Cardiac muscle cell (in vitro differentiated cells and primary cell): ENCODE measurements around the gene CAPS. TPM values are rescaled to one million over a fixed set of nuclear protein-coding genes. Genes with fewer than 3 reads are reported as not detected.
"Not testable (repeated sequence)": the region's sequence is repeated elsewhere in the genome, so short reads cannot be mapped to it uniquely, and the experiment has no call there.

Experiments used
- DNase-seq, 2 donors: peaks; one replicate each; pipeline versions ENCODE4 v3.0.0 to v3.0.0-alpha.2; 2010 to 2017; ENCODE audit warnings: low read depth in 1 of 2, low spot score in 1 of 2
- H3K27ac ChIP-seq: fragments of 200-600 bp; sonication (generic); 2 replicates; pipeline ENCODE4 v1.5.1; 2016
- H3K27me3 ChIP-seq: fragments of 200-600 bp; sonication (generic); 2 replicates; pipeline ENCODE4 v1.6.0; 2016; ENCODE audit warnings: control low read depth
- H3K36me3 ChIP-seq: fragments of 200-600 bp; sonication (generic); 2 replicates; pipeline ENCODE4 v1.5.1; 2016; ENCODE audit warnings: control low read depth
- H3K4me1 ChIP-seq: fragments of 200-600 bp; sonication (generic); 2 replicates; pipeline ENCODE4 v1.8.1; 2017; ENCODE audit warnings: low read depth, mild to moderate bottlenecking, mixed run types
- H3K4me3 ChIP-seq: fragments of 200-600 bp; sonication (generic); 2 replicates; pipeline ENCODE4 v1.5.1; 2016; ENCODE audit warnings: mild to moderate bottlenecking
- H3K9me3 ChIP-seq: fragments of 200-600 bp; sonication (generic); 2 replicates; pipeline ENCODE4 v1.5.1; 2017; ENCODE audit warnings: low read depth, mild to moderate bottlenecking, control low read depth
- CTCF ChIP-seq: IDR thresholded peaks from 2 replicates; pipeline ENCODE4 v1.5.1; 2012; ENCODE audit warnings: low read depth, mild to moderate bottlenecking, low read length
- polyA plus RNA-seq: library from polyadenylated mRNA; unstranded; fragments of >200 nt; fragmentation: Nextera tagmentation; extraction: Ambion mirVana; gene quantifications from 2 replicates; pipeline ENCODE4 v1.2.1, GENCODE V29; 2016
- total RNA-seq: library from RNA; depleted of rRNA; stranded (reverse); fragments of >200 nt; gene quantifications from 2 replicates; pipeline ENCODE4 v1.2.3, GENCODE V29; 2016

CAPS gene
- total and polyA plus RNA-seq, 2 experiments from 2014 or later, result 14.1 to 23.6 TPM

DNA sequence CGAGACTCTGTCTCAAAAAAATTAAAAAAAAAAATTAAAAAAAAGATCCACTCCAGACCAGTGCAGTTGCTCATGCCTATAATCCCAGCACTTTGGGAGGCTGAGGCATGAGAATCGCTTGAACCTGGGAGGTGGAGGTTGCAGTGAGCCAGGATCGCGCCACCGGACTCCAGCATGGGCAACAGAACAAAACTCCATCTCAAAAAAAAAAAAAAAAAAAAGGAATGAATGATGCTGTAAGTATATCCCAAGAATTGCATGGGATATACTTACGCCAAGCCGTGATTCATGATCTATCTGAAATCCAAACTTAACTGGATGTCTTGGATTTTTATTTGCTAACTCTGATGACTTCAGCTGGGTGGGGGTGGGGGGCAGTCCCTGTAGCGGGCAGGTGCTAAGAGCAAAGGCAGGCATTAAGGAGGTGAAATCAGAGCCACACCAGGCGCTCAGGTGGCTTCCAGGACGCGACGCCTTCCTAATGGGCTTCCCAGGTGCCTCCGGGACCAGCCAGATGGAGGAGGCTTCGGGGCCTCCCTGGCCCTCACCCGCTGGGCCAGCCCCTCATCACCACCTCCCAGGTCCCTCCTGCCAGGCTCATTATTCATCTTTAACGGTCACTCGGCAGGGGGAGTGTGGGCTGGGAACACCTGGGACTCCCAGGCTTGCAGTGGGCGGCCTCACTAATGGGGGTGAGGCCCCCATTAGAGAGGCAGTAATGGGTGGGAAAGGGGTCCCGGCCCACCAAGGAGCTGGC is 32.3 kb upstream of the CAPS start:
- H3K4me3 ChIP-seq, result no peak overlapping the region
- H3K4me1 ChIP-seq, result peaks cover 9% of the 10 kb centered on the region
- peak overlapping the region; percentile 78 for H3K27ac ChIP-seq
- no peak for TF ChIP-seq CTCF
- DNase-seq, result no peak
- H3K9me3 ChIP-seq, result no peaks in the 10 kb centered on the region
- no peaks in the 10 kb centered on the region for H3K36me3 ChIP-seq
- no peaks in the 10 kb centered on the region for H3K27me3 ChIP-seq

DNA sequence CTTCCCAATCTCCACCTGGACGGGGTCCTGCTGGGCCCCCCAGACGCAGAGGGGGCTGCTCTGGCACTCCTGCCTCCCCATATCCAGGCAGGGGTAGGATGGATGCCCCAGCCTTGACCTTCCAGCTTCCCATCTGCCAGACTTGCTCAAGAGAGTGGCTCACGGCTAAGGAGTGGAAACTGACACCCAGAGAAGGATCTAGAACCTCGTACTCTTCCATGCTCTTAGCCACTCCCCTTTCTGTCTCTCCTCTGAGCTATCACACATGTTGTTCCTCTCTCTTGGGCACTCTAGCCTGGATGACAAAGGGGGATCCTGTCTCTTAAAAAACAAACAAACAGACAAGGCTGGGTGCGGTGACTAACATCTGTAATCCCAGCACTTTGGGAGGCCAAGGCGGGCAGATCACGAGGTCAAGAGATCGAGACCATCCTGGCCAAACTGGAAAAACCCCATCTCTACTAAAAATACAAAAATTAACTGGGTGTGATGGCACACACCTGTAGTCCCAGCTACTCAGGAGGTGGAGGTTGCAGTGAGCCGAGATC is 31.6 kb upstream of the CAPS start:
- H3K4me1 ChIP-seq, result peaks cover 8% of the 10 kb centered on the region
- no peak overlapping the region for H3K4me3 ChIP-seq
- no peaks in the 10 kb centered on the region for H3K27me3 ChIP-seq
- H3K9me3 ChIP-seq, result no peaks in the 10 kb centered on the region
- H3K27ac ChIP-seq, result peak overlapping the region; percentile 78
- TF ChIP-seq CTCF, result no peak
- DNase-seq, result no peak
- H3K36me3 ChIP-seq, result no peaks in the 10 kb centered on the region

DNA sequence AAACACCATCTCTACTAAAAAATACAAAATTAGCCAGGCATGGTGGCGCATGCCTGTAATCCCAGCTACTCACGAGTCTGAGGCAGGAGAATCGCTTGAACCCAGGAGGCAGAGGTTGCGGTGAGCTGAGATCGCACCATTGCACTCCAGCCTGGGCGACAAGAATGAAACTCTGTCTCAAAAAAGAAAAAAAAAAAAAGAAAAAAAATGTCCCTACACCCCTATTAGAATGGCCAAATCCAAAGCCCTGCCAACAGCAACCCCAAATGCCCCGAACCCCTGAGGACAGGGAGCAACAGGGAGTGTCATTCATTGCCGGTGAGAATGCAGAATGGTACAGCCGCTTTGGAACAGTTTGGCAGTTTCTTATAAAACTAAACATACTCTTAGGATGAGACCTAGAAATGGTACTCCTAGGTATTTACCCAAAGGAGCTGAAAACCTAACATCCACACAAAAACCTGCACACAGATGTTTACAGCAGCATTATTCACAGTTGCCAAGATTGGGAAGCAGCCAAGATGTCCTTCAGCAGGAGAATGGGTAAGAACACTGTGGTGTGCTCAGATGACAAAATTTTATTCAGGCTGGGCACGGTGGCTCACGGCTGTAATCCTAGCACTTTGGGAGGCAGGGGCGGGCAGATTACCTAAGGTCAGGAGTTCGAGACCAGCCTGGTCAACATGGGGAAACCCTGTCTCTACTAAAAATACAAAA is 30.7 kb upstream of the CAPS start:
- H3K36me3 ChIP-seq, DNase-seq, H3K27me3 ChIP-seq, H3K4me1 ChIP-seq, H3K4me3 ChIP-seq, H3K9me3 ChIP-seq: not testable (repeated sequence)
- peak overlapping the region; percentile 36 for H3K27ac ChIP-seq

- H3K27ac ChIP-seq, H3K36me3 ChIP-seq, H3K4me3 ChIP-seq, H3K9me3 ChIP-seq, H3K27me3 ChIP-seq, DNase-seq, H3K4me1 ChIP-seq: not testable (repeated sequence)
Observed at GRCh38 chr19:5884065-5884811, 29.8 kb upstream of the CAPS start.

DNA sequence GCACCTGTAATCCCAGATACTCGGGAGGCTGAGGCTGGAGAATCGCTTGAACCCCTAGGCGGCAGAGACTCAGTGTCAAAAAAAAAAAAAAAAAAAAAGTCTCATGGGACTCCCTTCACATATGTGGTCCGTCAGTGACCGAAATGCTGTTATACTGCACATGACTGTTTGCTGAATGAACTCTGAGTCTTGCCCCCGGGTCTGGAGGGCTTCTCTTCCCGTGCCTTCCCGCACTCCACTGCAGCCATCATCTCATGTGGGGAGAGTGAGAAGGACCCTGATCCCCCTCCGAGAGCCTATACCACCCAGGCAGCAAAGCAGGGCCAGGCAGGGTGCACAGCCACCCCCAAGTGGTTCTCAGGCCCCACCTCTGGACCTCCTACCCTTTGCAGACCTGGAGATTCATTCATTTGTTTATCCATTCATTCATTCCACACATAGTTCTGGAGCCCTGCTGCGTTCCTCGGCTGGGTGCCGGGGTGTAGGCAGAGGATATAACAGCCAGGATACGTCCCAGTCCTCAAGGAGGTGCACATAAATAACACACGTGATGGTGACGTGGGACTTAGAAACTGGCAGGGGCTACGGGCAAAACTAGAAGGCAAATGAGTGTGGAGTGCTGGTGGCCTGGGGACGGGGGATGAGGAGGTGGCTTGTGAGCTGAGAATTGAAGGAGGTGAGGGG is 24.6 kb upstream of the CAPS start:
- H3K4me3 ChIP-seq, result no peak overlapping the region
- H3K27ac ChIP-seq, result no peak overlapping the region
- TF ChIP-seq CTCF, result no peak
- DNase-seq, result no peak
- no peaks in the 10 kb centered on the region for H3K9me3 ChIP-seq
- no peaks in the 10 kb centered on the region for H3K36me3 ChIP-seq
- H3K27me3 ChIP-seq, result no peaks in the 10 kb centered on the region
- peaks cover 12% of the 10 kb centered on the region for H3K4me1 ChIP-seq

DNA sequence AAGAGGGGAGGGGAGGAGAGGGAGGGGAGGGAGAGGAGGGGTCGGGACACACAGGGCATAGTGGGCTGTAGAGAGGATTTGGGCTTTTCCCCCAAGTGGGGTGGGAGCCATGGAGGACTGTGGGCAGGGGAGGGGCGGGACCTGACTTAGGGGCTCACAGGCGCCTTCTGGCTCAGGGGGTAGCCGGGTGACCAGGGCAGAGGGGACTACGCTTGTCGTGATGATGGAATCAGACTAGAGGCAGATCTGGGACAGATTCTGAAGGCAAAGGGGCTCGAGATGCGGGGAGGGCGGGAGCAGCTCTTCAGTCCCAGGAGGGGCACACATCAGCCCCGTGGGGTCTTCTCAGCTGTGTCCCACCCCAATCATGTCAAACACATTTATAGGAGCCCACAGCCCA is 24.0 kb upstream of the CAPS start:
- Histone ChIP-seq H3K9me3 (no peaks in the 10 kb centered on the region), H3K4me3 (no peak overlapping the region), H3K4me1 (peaks cover 18% of the 10 kb centered on the region), H3K36me3 (no peaks in the 10 kb centered on the region), H3K27ac (no peak overlapping the region), H3K27me3 (no peaks in the 10 kb centered on the region)
- TF ChIP-seq CTCF, result no peak
- no peak for DNase-seq
